NCI-H2107 (cell line): ENCODE data around the gene NREP.
"Not testable (repeated sequence)": the region's sequence is repeated elsewhere in the genome, so short reads cannot be mapped to it uniquely, and the experiment has no call there.

Experiments used
- DNase-seq: peaks from one replicate; lab custom pipeline; 2025; lab: John Stamatoyannopoulos, UW

Gene NREP

DNA sequence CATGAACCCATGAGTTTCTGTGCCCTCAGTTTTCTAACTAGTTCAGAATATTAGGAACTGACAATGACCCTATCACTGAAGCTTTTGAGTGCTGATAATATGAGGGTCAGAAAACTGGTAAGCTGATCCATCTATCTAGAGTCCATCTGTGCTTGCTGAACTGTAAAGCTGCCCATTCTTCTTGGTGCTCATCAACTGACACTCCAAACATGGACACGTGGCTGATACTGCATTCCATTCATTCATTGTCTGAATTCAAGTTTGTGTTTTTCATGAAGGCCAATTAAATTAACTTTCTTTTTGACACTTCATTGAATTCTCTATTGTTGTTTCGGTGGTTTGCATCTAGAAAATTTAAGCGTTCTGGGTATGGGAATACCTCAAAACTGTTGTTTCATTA is 17.6 kb downstream of the NREP start:
- DNase-seq = no peak

GRCh38 chr5:111738118-111738517 is 18.9 kb downstream of the NREP start:
- DNase-seq = no peak

- no peak for DNase-seq
Measured at GRCh38 chr5:111737716-111738115, 19.3 kb downstream of the NREP start.

DNA sequence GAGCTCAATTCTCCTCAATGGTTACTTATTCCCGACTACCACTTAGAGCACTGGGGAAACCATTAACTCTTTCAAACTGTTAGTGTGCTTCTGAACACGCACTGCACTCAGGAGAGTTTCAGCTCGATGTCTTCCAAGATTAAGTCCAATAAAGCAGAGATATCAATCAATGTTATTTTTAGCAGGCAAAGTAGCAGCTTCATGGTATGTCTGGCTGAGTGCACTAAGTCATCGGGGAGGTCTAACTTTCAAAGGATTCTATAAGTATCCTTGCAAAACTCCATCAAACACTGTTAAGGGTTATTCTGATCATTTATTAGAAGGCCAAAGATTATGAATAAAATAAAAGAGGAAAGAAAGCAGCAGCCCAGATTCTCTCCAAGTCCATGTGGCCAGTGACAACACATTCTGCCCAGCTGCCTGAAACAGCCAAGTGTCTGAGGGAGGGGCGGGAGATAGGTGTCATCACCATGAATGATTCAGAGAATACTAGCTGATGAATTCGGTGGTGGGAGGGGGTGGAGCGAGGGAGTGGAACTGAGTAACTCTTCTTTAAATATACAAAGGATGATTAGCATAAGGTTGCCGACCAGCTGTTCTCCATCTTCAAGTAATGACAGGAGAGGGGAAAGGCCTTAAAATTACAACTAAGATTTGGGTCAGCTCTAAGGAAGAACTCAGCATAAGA is 21.3 kb downstream of the NREP start:
- no peak for DNase-seq

GRCh38 chr5:111734597-111734996 is 22.4 kb downstream of the NREP start:
- DNase-seq = no peak

GRCh38 chr5:111734013-111734412 is 23.0 kb downstream of the NREP start:
- DNase-seq = no peak

- no peak for DNase-seq
Measured at GRCh38 chr5:111733571-111733970, 23.4 kb downstream of the NREP start.

- no peak for DNase-seq
Measured at GRCh38 chr5:111731638-111732037, 25.4 kb downstream of the NREP start.

DNA sequence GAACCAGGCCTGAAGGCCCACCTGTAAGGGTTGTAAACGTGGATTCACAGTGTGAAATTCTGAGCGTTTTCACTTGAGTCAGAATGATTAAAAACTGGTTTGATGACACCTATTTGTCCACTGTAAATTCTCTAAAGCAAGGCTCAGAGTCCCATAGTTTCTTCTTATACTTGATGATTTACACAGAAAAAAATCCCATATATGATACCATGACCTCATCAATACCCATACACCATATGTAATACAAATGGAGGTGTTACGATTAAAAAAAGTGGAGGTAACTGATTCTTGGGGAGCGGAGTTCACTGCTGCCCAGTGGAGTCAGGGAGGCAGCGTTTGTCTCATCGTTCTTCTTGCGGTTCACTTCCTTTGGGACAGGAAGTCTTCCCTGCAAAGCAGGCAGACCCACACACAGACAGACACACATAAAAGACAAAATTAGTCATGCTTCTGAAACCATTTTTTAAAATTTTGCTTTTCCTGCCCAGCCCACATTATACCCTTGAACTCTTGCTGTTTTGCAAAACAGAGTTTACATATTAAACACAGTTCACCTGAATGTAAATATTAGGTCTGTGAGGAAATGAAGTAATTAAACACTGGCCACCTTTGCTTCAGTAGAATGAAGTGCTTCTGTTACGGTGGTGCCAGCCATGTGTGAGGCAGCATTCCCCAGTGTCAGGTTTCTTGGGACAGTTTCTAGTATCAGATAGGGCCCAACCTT is 26.2 kb downstream of the NREP start:
- no peak for DNase-seq

GRCh38 chr5:111728941-111729340 is 28.1 kb downstream of the NREP start:
- DNase-seq = no peak

GRCh38 chr5:111726986-111727385 is 30.0 kb downstream of the NREP start:
- DNase-seq = no peak

GRCh38 chr5:111722140-111722539 is 34.9 kb downstream of the NREP start:
- DNase-seq = no peak

- DNase-seq = no peak
Measured at GRCh38 chr5:111720333-111720890, 36.6 kb downstream of the NREP start.

GRCh38 chr5:111719773-111720172 is 37.2 kb downstream of the NREP start:
- no peak for DNase-seq

- not testable (repeated sequence) for DNase-seq
Measured at GRCh38 chr5:111716789-111717188, 40.2 kb downstream of the NREP start.

- DNase-seq = no peak
Measured at GRCh38 chr5:111707630-111708164, 49.3 kb downstream of the NREP start.

- no peak for DNase-seq
Measured at GRCh38 chr5:111706345-111706744, 50.6 kb downstream of the NREP start.

DNA sequence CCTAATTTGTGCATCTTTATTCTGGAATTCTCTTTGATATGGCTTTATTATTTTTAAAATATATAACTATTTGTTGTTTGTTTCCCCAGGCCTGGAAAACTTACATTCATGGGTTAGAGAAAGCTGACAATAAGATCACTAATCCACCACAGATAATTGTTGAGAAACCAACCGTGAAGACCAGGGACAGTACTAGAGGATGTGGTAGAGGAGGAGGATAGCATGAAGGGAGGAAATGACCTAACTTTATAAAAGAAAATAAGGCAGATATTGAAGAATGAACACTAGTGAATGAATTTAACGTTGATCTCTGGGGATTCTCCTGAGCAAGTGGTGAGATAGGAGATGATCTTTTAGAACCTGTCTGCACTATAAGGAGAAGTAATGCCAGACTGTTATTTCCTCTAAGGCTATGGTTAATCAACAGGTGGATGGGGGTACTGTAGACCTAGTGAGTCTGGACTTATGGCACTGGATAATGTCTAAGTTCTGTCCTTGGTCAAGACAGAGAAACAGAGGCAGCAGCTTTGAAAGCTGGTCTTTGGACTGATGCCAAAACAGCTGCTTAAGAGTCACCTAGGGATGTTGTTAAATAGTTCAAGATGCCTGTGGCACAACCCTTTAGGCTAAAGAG is 52.4 kb downstream of the NREP start:
- no peak for DNase-seq

- DNase-seq = no peak
Measured at GRCh38 chr5:111703662-111704061, 53.3 kb downstream of the NREP start.

DNA sequence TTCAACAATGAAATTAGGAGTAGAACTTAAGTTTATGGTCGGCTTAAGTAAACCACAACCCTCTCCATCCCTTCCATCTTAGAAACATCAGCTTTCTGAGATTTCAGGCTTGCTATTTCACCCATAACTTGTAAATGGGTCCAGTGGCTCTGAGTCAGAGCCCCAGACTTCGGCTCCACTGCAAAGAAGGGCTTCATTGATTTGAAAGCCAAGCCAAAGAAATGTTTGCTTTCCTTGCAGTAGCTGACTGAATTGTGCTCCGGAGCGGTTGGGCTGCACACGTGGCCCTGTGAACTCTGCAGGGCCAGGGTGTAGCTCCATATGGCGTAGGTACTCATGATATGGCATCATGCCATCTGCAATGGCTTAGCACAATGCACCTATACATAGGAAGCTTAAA is 57.0 kb downstream of the NREP start:
- no peak for DNase-seq

GRCh38 chr5:111699324-111699723 is 57.7 kb downstream of the NREP start:
- DNase-seq = no peak

DNA sequence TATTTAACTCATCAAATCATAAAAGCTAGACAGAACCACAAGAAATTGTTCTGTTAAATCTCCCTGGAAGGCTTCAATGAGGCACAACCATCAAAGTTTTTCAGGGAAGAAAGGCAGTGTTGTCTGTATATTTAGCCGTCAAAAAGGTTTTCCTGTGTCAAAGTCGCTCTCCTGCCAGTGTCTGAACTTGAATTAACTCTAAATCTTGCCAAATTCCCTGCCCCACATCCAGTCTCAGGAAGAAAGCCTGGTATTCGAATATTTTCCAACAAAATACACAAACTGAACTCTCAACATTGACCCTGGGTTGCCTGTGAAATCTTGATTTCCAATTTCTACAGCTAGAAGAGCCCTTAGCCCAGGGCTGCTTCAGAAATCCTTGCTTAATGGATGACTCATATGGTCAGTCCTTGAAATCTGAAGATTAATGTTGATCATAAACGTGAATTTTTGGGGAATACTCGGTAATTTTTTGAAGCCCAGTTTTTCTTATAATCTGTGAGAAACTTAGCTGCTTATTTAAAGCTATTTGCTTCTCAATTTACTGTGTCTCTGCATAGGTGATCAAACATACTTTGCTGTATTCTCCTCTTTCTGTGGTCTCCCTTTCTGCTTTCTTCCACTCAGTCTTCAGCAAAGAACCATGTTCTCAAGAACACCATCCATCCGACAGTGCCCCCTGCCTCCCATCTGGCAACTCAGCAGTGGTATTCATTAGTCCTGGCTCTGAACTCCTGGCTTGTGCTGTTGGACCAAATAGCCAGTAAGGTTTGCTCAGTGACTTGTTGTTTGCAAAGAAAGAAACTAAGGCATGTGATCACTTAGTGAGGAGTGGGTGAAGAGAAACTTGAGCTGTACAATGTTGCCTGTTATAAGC is 58.9 kb downstream of the NREP start:
- DNase-seq = no peak
